Mesodermal cell (in vitro differentiated cells): ENCODE measurements around the gene SAMD15.

Source experiments
- H3K27ac ChIP-seq: 2 replicates; pipeline ENCODE4 v1.7.0; 2013; ENCODE audit warnings: mild to moderate bottlenecking, low read depth, low read length, moderate library complexity; ENCODE audit not compliant: severe bottlenecking
- H3K36me3 ChIP-seq: 2 replicates; pipeline ENCODE4 v1.7.1; 2013; ENCODE audit warnings: mild to moderate bottlenecking, low read length, moderate library complexity; ENCODE audit not compliant: control insufficient read depth, insufficient read depth
- H3K4me1 ChIP-seq: one replicate; pipeline ENCODE4 v1.7.1; 2013; ENCODE audit warnings: mild to moderate bottlenecking, low read length; ENCODE audit not compliant: insufficient read depth, control insufficient read depth, poor library complexity, severe bottlenecking
- H3K4me3 ChIP-seq: 2 replicates; pipeline ENCODE4 v1.7.0; 2013; ENCODE audit warnings: low read length, control low read depth, mild to moderate bottlenecking; ENCODE audit not compliant: insufficient read depth, poor library complexity, severe bottlenecking; ENCODE audit errors: extremely low read depth
- H3K9me3 ChIP-seq: 2 replicates; pipeline ENCODE4 v1.7.1; 2013; ENCODE audit warnings: mild to moderate bottlenecking, low read length, moderate library complexity; ENCODE audit not compliant: control insufficient read depth
- WGBS, 2 experiments: methylation state at CpG; one replicate each; pipeline ENCODE4 v1.1.5; 2013; ENCODE audit warnings: missing lambda C conversion rate in 2 of 2; ENCODE audit not compliant: insufficient coverage in 2 of 2; 5-methylcytosine and 5-hydroxymethylcytosine counted together

The SAMD15 gene

GRCh38 chr14:77375164-77375950 is 1.8 kb upstream of the SAMD15 start:
- H3K4me1 ChIP-seq: peaks cover 8% of the 10 kb centered on the region
- no peaks in the 10 kb centered on the region for H3K9me3 ChIP-seq
- H3K36me3 ChIP-seq: no peaks in the 10 kb centered on the region
- no peak overlapping the region for H3K27ac ChIP-seq
- H3K4me3 ChIP-seq: no peak overlapping the region
- 100% methylated on average over 1 to 5 of the region's 9 CpGs for WGBS, 2 experiments

- H3K4me1 ChIP-seq: peaks cover 8% of the 10 kb centered on the region
- H3K36me3 ChIP-seq: no peaks in the 10 kb centered on the region
- H3K27ac ChIP-seq: peak overlapping the region; percentile 96
- 12 to 29% methylated on average over 13 to 20 of the region's 24 CpGs for WGBS, 2 experiments
- no peaks in the 10 kb centered on the region for H3K9me3 ChIP-seq
- H3K4me3 ChIP-seq: peak overlapping the region; percentile 80
These were observed 1.0 kb upstream of the SAMD15 start for GRCh38 chr14:77375973-77376770.

- no peaks in the 10 kb centered on the region for H3K36me3 ChIP-seq
- H3K27ac ChIP-seq: peak overlapping the region; percentile 96
- H3K4me1 ChIP-seq: peaks cover 8% of the 10 kb centered on the region
- WGBS, 2 experiments: 30 to 31% methylated on average over 10 of the region's 10 CpGs
- H3K4me3 ChIP-seq: peak overlapping the region; percentile 80
- H3K9me3 ChIP-seq: no peaks in the 10 kb centered on the region
These were observed 294 bp downstream of the SAMD15 start for GRCh38 chr14:77377502-77377844.

- Histone ChIP-seq H3K4me1 (peaks cover 8% of the 10 kb centered on the region), H3K9me3 (no peaks in the 10 kb centered on the region), H3K27ac (no peak overlapping the region), H3K4me3 (no peak overlapping the region), H3K36me3 (no peaks in the 10 kb centered on the region)
- WGBS, 2 experiments: 91 to 93% methylated on average over 5 to 6 of the region's 6 CpGs
These were observed 1.5 kb downstream of the SAMD15 start for GRCh38 chr14:77378701-77379100.

GRCh38 chr14:77390188-77390587 is 13.0 kb downstream of the SAMD15 start:
- Histone ChIP-seq H3K36me3 (no peaks in the 10 kb centered on the region), H3K27ac (no peak overlapping the region), H3K9me3 (no peaks in the 10 kb centered on the region), H3K4me1 (no peaks in the 10 kb centered on the region), H3K4me3 (no peak overlapping the region)
- 96 to 100% methylated on average over 3 to 4 of the region's 4 CpGs for WGBS, 2 experiments

GRCh38 chr14:77400216-77400615 is 23.0 kb downstream of the SAMD15 start:
- WGBS, 2 experiments: 90 to 100% methylated on average over 2 of the region's 6 CpGs
- Histone ChIP-seq H3K4me1 (no peaks in the 10 kb centered on the region), H3K9me3 (no peaks in the 10 kb centered on the region), H3K27ac (no peak overlapping the region), H3K36me3 (no peaks in the 10 kb centered on the region), H3K4me3 (no peak overlapping the region)

GRCh38 chr14:77403768-77404167 is 26.6 kb downstream of the SAMD15 start:
- no peak overlapping the region for H3K4me3 ChIP-seq
- no peak overlapping the region for H3K27ac ChIP-seq
- H3K36me3 ChIP-seq: no peaks in the 10 kb centered on the region
- no peaks in the 10 kb centered on the region for H3K4me1 ChIP-seq
- no peaks in the 10 kb centered on the region for H3K9me3 ChIP-seq
- 100% methylated on average over 1 of the region's 3 CpGs for WGBS, 2 experiments

GRCh38 chr14:77406086-77406485 is 28.9 kb downstream of the SAMD15 start:
- H3K36me3 ChIP-seq: no peaks in the 10 kb centered on the region
- 75 to 95% methylated on average over 1 to 2 of the region's 3 CpGs for WGBS, 2 experiments
- H3K4me3 ChIP-seq: no peak overlapping the region
- H3K9me3 ChIP-seq: no peaks in the 10 kb centered on the region
- no peaks in the 10 kb centered on the region for H3K4me1 ChIP-seq
- H3K27ac ChIP-seq: no peak overlapping the region

- Histone ChIP-seq H3K36me3 (no peaks in the 10 kb centered on the region), H3K27ac (no peak overlapping the region), H3K4me1 (no peaks in the 10 kb centered on the region), H3K4me3 (no peak overlapping the region), H3K9me3 (no peaks in the 10 kb centered on the region)
- 93 to 94% methylated on average over 4 to 5 of the region's 6 CpGs for WGBS, 2 experiments
These were observed 29.5 kb downstream of the SAMD15 start for GRCh38 chr14:77406718-77407117.

GRCh38 chr14:77407158-77407557 is 30.0 kb downstream of the SAMD15 start:
- H3K27ac ChIP-seq: no peak overlapping the region
- H3K36me3 ChIP-seq: no peaks in the 10 kb centered on the region
- 100% methylated on average over 1 of the region's 2 CpGs for WGBS, 2 experiments
- H3K4me3 ChIP-seq: no peak overlapping the region
- H3K9me3 ChIP-seq: no peaks in the 10 kb centered on the region
- no peaks in the 10 kb centered on the region for H3K4me1 ChIP-seq

GRCh38 chr14:77409131-77409533 is 32.0 kb downstream of the SAMD15 start:
- WGBS, 2 experiments: 10 to 70% methylated on average over 1 to 2 of the region's 3 CpGs
- H3K9me3 ChIP-seq: no peaks in the 10 kb centered on the region
- H3K4me3 ChIP-seq: no peak overlapping the region

More at GRCh38 chr14:77409131-77409533, 32.0 kb downstream of the SAMD15 start:
- H3K27ac ChIP-seq: no peak overlapping the region
- H3K36me3 ChIP-seq: no peaks in the 10 kb centered on the region
- H3K4me1 ChIP-seq: no peaks in the 10 kb centered on the region
